A549 (cell line): ENCODE measurements around the gene MYCBP. TPM values are rescaled to one million over a fixed set of nuclear protein-coding genes. Genes with fewer than 3 reads are reported as not detected.
A peak's percentile ranks its signal among the peaks of the same experiment; 100 is the strongest.

Source experiments
- ATAC-seq, 2 experiments: fragments of 200-7000 bp in 1 of 2; fragments of >200 bp in 1 of 2; cut with Nextera tagmentation in 1 of 2; cut with Tn5 transposase in 1 of 2; 3 replicates each; pipeline versions ENCODE4 v1.8.0 to v1.9.1; 2018 to 2020; ENCODE audit warnings: mild to moderate bottlenecking in 1 of 2, moderate library complexity in 1 of 2
- CTCF ChIA-PET: fragments of 300-600 bp; sonication (Branson Sonifier 250); formaldehyde crosslinking; extraction: SDS; loops from one replicate; lab custom pipeline; 2021; ENCODE audit warnings: antibody characterized with exemption, inconsistent platforms; lab: Yijun Ruan, JAX
- POLR2A ChIA-PET: fragments of 350-600 bp; formaldehyde crosslinking; extraction: SDS; loops from one replicate; lab custom pipeline; 2021; ENCODE audit warnings: antibody characterized with exemption, inconsistent platforms; lab: Yijun Ruan, JAX
- DNase-seq, 2 experiments: peaks; one replicate each; pipeline versions ENCODE4 v3.0.0 to v3.0.0-alpha.2; 2011 to 2016; ENCODE audit warnings: low read depth in 1 of 2, low spot score in 1 of 2
- FAIRE-seq: peaks from 2 replicates; lab custom pipeline; 2011; peaks lifted over from hg19 to GRCh38; lab: Jason Lieb, UNC
- H3K27ac ChIP-seq, 2 experiments: fragments of >200 bp; sonication (Bioruptor Twin); formaldehyde crosslinking; 3 replicates each; pipeline ENCODE4 v1.5.1; 2016 to 2017
- H3K4me1 ChIP-seq: fragments of >200 bp; sonication (Bioruptor Twin); formaldehyde crosslinking; 3 replicates; pipeline ENCODE4 v1.6.1; 2016
- H3K4me2 ChIP-seq: fragments of >200 bp; sonication (Bioruptor Twin); formaldehyde crosslinking; 3 replicates; pipeline ENCODE4 v1.6.1; 2016
- H3K4me3 ChIP-seq: fragments of >200 bp; sonication (Bioruptor Twin); formaldehyde crosslinking; 3 replicates; pipeline ENCODE4 v1.5.1; 2016
- H3K9me3 ChIP-seq: fragments of >200 bp; sonication (Bioruptor Twin); formaldehyde crosslinking; 3 replicates; pipeline ENCODE4 v1.6.1; 2016
- CBX8 ChIP-seq: fragments of 200-600 bp; sonication (generic); IDR thresholded peaks from 2 replicates; pipeline ENCODE4 v1.6.1; 2016
- CEBPB ChIP-seq, 2 experiments: fragments of >200 bp in 1 of 2; sonication (Bioruptor Twin) in 1 of 2; formaldehyde crosslinking in 1 of 2; IDR thresholded peaks; 2 replicates each; pipeline ENCODE4 v1.6.1; 2012 to 2016
- CHD2 ChIP-seq: fragments of 150-350 bp; IDR thresholded peaks from 2 replicates; pipeline ENCODE4 v1.6.1; 2014; ENCODE audit warnings: low read length; ENCODE audit not compliant: partially characterized antibody
- CHD4 ChIP-seq: fragments of 200-600 bp; sonication (generic); IDR thresholded peaks from 2 replicates; pipeline ENCODE4 v1.6.1; 2016; ENCODE audit warnings: antibody characterized with exemption, mild to moderate bottlenecking, borderline replicate concordance
- EHF ChIP-seq: fragments of 250-450 bp; sonication (Bioruptor Pico); IDR thresholded peaks from 2 replicates; pipeline ENCODE4 v1.5.0; 2020; ENCODE audit warnings: mild to moderate bottlenecking
- EHMT2 ChIP-seq: fragments of 200-600 bp; sonication (generic); IDR thresholded peaks from 2 replicates; pipeline ENCODE4 v1.6.1; 2016; ENCODE audit warnings: antibody characterized with exemption, low read depth, mild to moderate bottlenecking, moderate library complexity
- FOSB ChIP-seq: fragments of 250-450 bp; sonication (Bioruptor Pico); IDR thresholded peaks from 2 replicates; pipeline ENCODE4 v1.5.0; 2020; ENCODE audit warnings: mild to moderate bottlenecking, moderate library complexity
- HMGXB4 ChIP-seq: fragments of 250-450 bp; sonication (Bioruptor Pico); IDR thresholded peaks from 2 replicates; pipeline ENCODE4 v1.5.0; 2021; ENCODE audit warnings: mild to moderate bottlenecking, moderate library complexity, borderline replicate concordance
- HOXA7 ChIP-seq: fragments of 250-450 bp; sonication (Bioruptor Pico); IDR thresholded peaks from 2 replicates; pipeline ENCODE4 v1.5.0; 2020; ENCODE audit warnings: mild to moderate bottlenecking, moderate library complexity
- JUN ChIP-seq, 2 experiments: fragments of >200 bp; sonication (Bioruptor Twin); formaldehyde crosslinking; IDR thresholded peaks; 2 replicates in 1 of 2; 3 replicates in 1 of 2; pipeline ENCODE4 v1.6.1; 2016 to 2017
- JUNB ChIP-seq: fragments of >200 bp; sonication (Bioruptor Twin); formaldehyde crosslinking; IDR thresholded peaks from 2 replicates; pipeline ENCODE4 v1.6.1; 2016
- KDM1A ChIP-seq: fragments of 200-600 bp; sonication (generic); IDR thresholded peaks from 2 replicates; pipeline ENCODE4 v1.6.1; 2016; ENCODE audit warnings: low read depth, mild to moderate bottlenecking
- KDM5A ChIP-seq: fragments of 200-600 bp; sonication (generic); IDR thresholded peaks from 2 replicates; pipeline ENCODE4 v1.6.1; 2016; ENCODE audit warnings: antibody characterized with exemption, mild to moderate bottlenecking
- NR3C1 ChIP-seq: fragments of >200 bp; sonication (Bioruptor Twin); formaldehyde crosslinking; IDR thresholded peaks from 3 replicates; pipeline ENCODE4 v1.6.1; 2017
- PHF8 ChIP-seq: fragments of 200-600 bp; sonication (generic); IDR thresholded peaks from 2 replicates; pipeline ENCODE4 v1.6.1; 2016; ENCODE audit warnings: low read depth, mild to moderate bottlenecking, antibody characterized with exemption, moderate library complexity, borderline replicate concordance
- POLR2A ChIP-seq: IDR thresholded peaks from 2 replicates; pipeline ENCODE4 v1.6.1; 2012; ENCODE audit warnings: mild to moderate bottlenecking, low read length
- POLR2AphosphoS2 ChIP-seq: conservative IDR thresholded peaks from 2 replicates; pipeline ENCODE4 v1.6.1; 2012; ENCODE audit warnings: low read length, improper control_type of control experiment, inconsistent platforms
- RAD21 ChIP-seq, 2 experiments: fragments of >200 bp in 1 of 2; sonication (Bioruptor Twin) in 1 of 2; formaldehyde crosslinking in 1 of 2; IDR thresholded peaks in 1 of 2; conservative IDR thresholded peaks in 1 of 2; 2 replicates in 1 of 2; 3 replicates in 1 of 2; pipeline ENCODE4 v1.6.1; 2012 to 2018; ENCODE audit warnings: inconsistent platforms in 1 of 2
- RARB ChIP-seq: fragments of 250-450 bp; sonication (Bioruptor Pico); IDR thresholded peaks from 2 replicates; pipeline ENCODE4 v1.8.0; 2021; ENCODE audit warnings: mild to moderate bottlenecking, moderate library complexity
- RNF2 ChIP-seq: fragments of 200-600 bp; sonication (generic); IDR thresholded peaks from 2 replicates; pipeline ENCODE4 v1.6.1; 2016; ENCODE audit warnings: low read depth, mild to moderate bottlenecking, antibody characterized with exemption, moderate library complexity, borderline replicate concordance
- SREBF2 ChIP-seq: fragments of 450-650 bp; IDR thresholded peaks from 2 replicates; pipeline ENCODE4 v1.6.1; 2014; ENCODE audit warnings: mild to moderate bottlenecking, moderate library complexity
- TP53 ChIP-seq: fragments of 250-450 bp; sonication (Bioruptor Pico); IDR thresholded peaks from 2 replicates; pipeline ENCODE4 v1.5.0; 2021; ENCODE audit warnings: mild to moderate bottlenecking, moderate library complexity
- ZC3H11A ChIP-seq: fragments of 450-650 bp; IDR thresholded peaks from 2 replicates; pipeline ENCODE4 v1.6.1; 2014; ENCODE audit warnings: antibody characterized with exemption, mild to moderate bottlenecking
- ZFP36 ChIP-seq: fragments of 450-650 bp; IDR thresholded peaks from 2 replicates; pipeline ENCODE4 v1.6.1; 2014; ENCODE audit warnings: borderline replicate concordance; ENCODE audit not compliant: partially characterized antibody
- ZSCAN20 ChIP-seq: fragments of 250-450 bp; sonication (Bioruptor Pico); IDR thresholded peaks from 2 replicates; pipeline ENCODE4 v1.8.0; 2022; ENCODE audit warnings: mild to moderate bottlenecking, moderate library complexity
- WGBS: methylation state at CpG from one replicate; pipeline ENCODE4 v1.1.6; 2017; ENCODE audit errors: missing lambda C conversion rate; 5-methylcytosine and 5-hydroxymethylcytosine counted together
- polyA plus RNA-seq, 4 experiments: library from polyadenylated mRNA; depleted of rRNA in 3 of 4; stranded (reverse); fragments of >200 nt; fragmentation: RNase III in 1 of 4; extraction: RNeasy Plus Mini Kit Qiagen cat#74134 plus additional on column Dnase treatment in 1 of 4; gene quantifications; 2 replicates in 3 of 4; 3 replicates in 1 of 4; pipeline ENCODE4 v1.2.3, GENCODE V29; 2011 to 2017

Gene MYCBP
- polyA plus RNA-seq, 2 of the 4 experiments (the other 2 are of a cell fraction) = 25.0 to 25.5 TPM

GRCh38 chr1:38858833-38859560 lies 14.2 kb downstream of the MYCBP start:
- H3K4me2 ChIP-seq = peak overlapping the region; percentile 92
- peak overlapping the region; percentile 89 for H3K4me3 ChIP-seq
- 11% methylated on average over 8 of the region's 51 CpGs for WGBS
- no peak for FAIRE-seq
- ATAC-seq = peak; percentile 31 to 48
- ChIA-PET CTCF (interaction anchor here (0.9 kb wide), 1 partner anchor 815 kb away, joined by 3 read pairs; no protein-coding TSS in a partner anchor), POLR2A (interaction anchor here (0.6 kb wide), 1 partner anchor 130 kb away, joined by 3 read pairs; no protein-coding TSS in a partner anchor)
- no peaks in the 10 kb centered on the region for H3K9me3 ChIP-seq
- DNase-seq = peak; percentile 15 to 18
- H3K4me1 ChIP-seq = peaks cover 11% of the 10 kb centered on the region
- TF ChIP-seq RARB (CRISPR knock-in tag) = no peak
- peak overlapping the region; percentile 85 to 92 for H3K27ac ChIP-seq

GRCh38 chr1:38852780-38853179 lies 20.4 kb downstream of the MYCBP start:
- Histone ChIP-seq H3K4me1 (no peaks in the 10 kb centered on the region; the same call in 2 of the 3 replicates), H3K9me3 (no peaks in the 10 kb centered on the region), H3K27ac (no peak overlapping the region), H3K4me2 (no peak overlapping the region), H3K4me3 (no peak overlapping the region)
- ChIA-PET POLR2A (no interaction called here), CTCF (interaction anchor here (0.7 kb wide), 1 partner anchor 953 kb away, joined by 3 read pairs; no protein-coding TSS in a partner anchor)
- TF ChIP-seq RNF2 = no peak
- TF ChIP-seq CEBPB (IDR thresholded peaks at IDR 0.05) = no peak
- TF ChIP-seq ZC3H11A = no peak
- TF ChIP-seq CBX8 = no peak
- no peak for TF ChIP-seq CHD4
- TF ChIP-seq HOXA7 = no peak
- TF ChIP-seq POLR2AphosphoS2 = no peak
- no peak for TF ChIP-seq RAD21 (conservative IDR thresholded peaks at IDR 0.05 in 1 of 2, IDR thresholded peaks at IDR 0.05 in 1 of 2)
- no peak for TF ChIP-seq JUN (IDR thresholded peaks at IDR 0.05)
- no peak for TF ChIP-seq ZSCAN20 (CRISPR knock-in tag)
- TF ChIP-seq KDM5A = no peak
- TF ChIP-seq PHF8 = no peak
- no peak for TF ChIP-seq SREBF2
- no peak for TF ChIP-seq HMGXB4 (CRISPR knock-in tag)
- no peak for TF ChIP-seq JUNB
- TF ChIP-seq KDM1A = no peak
- TF ChIP-seq EHF = no peak
- TF ChIP-seq EHMT2 = no peak
- TF ChIP-seq CHD2 = no peak
- ATAC-seq (no peak), FAIRE-seq (no peak), DNase-seq (no peak)
- WGBS = 89% methylated on average over 4 of the region's 4 CpGs

GRCh38 chr1:38848071-38848470 lies 25.1 kb downstream of the MYCBP start:
- no peak for ATAC-seq
- no peak for DNase-seq
- H3K4me1 ChIP-seq = no peaks in the 10 kb centered on the region
- H3K9me3 ChIP-seq = no peaks in the 10 kb centered on the region
- 92% methylated on average over 1 of the region's 1 CpG for WGBS
- ChIA-PET CTCF (interaction anchor here (0.6 kb wide), 1 partner anchor 1316 kb away, joined by 3 read pairs; no protein-coding TSS in a partner anchor), POLR2A (no interaction called here)
- TF ChIP-seq NR3C1 = no peak
- no peak for TF ChIP-seq FOSB (CRISPR knock-in tag)
- no peak for TF ChIP-seq TP53 (CRISPR knock-in tag)
- TF ChIP-seq ZFP36 = no peak
- TF ChIP-seq POLR2A = no peak
- no peak for FAIRE-seq
- H3K4me3 ChIP-seq = no peak overlapping the region
- no peak overlapping the region for H3K4me2 ChIP-seq
- no peak overlapping the region for H3K27ac ChIP-seq
